Measurements from ENCODE around the gene TBL1X.

The TBL1X gene

DNA sequence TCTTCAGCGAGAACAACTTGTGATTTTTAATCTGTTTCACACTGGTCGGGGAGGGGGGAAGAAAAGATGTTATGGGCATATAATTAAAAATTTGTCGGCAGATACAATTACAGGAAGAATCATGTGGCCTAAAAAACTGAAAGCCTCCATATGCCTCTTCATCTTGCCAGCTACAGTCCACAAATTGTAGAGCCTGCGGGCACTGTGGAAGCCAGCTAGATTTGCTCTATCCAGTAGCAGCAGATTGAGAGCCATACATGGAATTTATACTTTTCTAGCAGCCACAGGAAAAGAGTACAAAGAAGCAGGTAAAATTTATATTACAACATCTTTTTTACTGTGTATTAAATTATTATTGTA, 147.3 kb downstream of the TBL1X start:
- Histone ChIP-seq H3K27me3 (ENCODE audit: insufficient read depth, low read length) (no peaks in the 10 kb centered on the region), H3K9ac (ENCODE audit: low read depth, low read length) (no peak overlapping the region), H3K9me3 (ENCODE audit: insufficient read depth, low read depth, low read length) (no peaks in the 10 kb centered on the region), H3K27ac (ENCODE audit: low read length) (no peak overlapping the region), H3K4me1 (ENCODE audit: insufficient read depth, low read length) (no peaks in the 10 kb centered on the region; the same call in 1 of the 2 replicates), H3K4me3 (ENCODE audit: low read length) (no peak overlapping the region), H3K36me3 (ENCODE audit: insufficient read depth, low read depth, low read length) (no peaks in the 10 kb centered on the region)

DNA sequence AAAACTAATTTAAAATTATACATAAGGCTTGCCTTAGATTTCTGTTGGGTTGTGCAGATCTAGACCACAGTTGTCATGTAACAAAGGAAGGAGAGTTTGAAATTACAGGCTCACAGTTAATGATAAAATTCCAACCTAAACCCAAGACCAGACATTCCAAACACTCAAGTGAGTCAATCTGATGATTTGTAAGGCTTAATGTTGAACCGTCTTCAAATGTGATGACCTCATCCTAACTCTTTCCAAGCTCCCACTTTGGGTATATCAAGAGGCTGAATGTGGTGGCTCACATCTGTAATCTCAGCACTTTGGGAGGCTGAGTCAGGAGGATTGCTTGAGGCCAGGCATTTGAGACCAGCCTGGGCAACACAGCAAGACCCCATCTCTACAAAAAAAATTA, 149.2 kb downstream of the TBL1X start:
- H3K36me3 ChIP-seq (ENCODE audit: insufficient read depth, low read depth, low read length) = no peaks in the 10 kb centered on the region
- no peaks in the 10 kb centered on the region for H3K9me3 ChIP-seq (ENCODE audit: insufficient read depth, low read depth, low read length)
- H3K4me3 ChIP-seq (ENCODE audit: low read length) = no peak overlapping the region
- no peak overlapping the region for H3K27ac ChIP-seq (ENCODE audit: low read length)
- no peaks in the 10 kb centered on the region for H3K27me3 ChIP-seq (ENCODE audit: insufficient read depth, low read length)
- no peaks in the 10 kb centered on the region; the same call in 1 of the 2 replicates for H3K4me1 ChIP-seq (ENCODE audit: insufficient read depth, low read length)
- no peak overlapping the region for H3K9ac ChIP-seq (ENCODE audit: low read depth, low read length)

DNA sequence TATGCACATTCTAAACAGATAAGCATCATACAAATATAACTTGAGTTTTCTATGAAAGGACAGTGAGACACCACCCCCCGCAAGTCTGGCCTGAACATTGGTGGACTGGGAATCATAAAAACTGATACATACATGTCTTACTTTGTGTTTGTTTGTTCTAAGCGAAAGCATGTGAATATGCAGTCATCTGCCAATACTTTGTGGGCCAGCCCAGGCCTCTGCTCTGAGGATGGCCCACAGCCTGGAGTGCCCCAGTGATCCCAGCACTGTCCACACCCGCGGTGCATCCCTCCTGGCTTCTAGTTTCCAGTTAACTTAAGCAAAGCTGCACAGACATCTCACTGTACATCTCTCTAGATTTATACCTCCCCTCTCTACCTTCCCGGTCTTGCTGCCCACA, 154.3 kb downstream of the TBL1X start:
- Histone ChIP-seq H3K27ac (ENCODE audit: low read length) (no peak overlapping the region), H3K9me3 (ENCODE audit: insufficient read depth, low read depth, low read length) (no peaks in the 10 kb centered on the region), H3K36me3 (ENCODE audit: insufficient read depth, low read depth, low read length) (no peaks in the 10 kb centered on the region), H3K9ac (ENCODE audit: low read depth, low read length) (no peak overlapping the region), H3K4me3 (ENCODE audit: low read length) (no peak overlapping the region), H3K27me3 (ENCODE audit: insufficient read depth, low read length) (no peaks in the 10 kb centered on the region), H3K4me1 (ENCODE audit: insufficient read depth, low read length) (peaks cover 4% of the 10 kb centered on the region)

DNA sequence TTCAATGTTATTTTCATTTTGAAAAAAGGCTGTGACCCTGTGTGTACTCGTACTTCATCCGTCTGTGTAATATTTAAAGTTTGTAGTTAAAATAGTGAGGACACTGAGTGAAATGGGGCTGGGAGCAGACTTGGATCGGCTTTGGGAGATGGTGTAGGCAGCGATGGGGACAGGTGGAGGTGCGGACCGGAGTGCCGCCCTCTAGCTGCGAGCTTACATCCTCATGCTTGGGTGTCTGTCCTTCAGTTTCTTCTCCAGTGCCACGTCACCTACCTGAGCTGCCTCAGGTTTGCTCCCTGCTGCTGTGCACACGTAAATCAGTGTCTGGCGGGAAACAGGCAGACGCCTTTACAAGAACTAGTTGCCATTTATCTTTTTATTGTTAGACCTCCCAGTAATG, 154.7 kb downstream of the TBL1X start:
- Histone ChIP-seq H3K27me3 (ENCODE audit: insufficient read depth, low read length) (no peaks in the 10 kb centered on the region), H3K9ac (ENCODE audit: low read depth, low read length) (no peak overlapping the region), H3K9me3 (ENCODE audit: insufficient read depth, low read depth, low read length) (no peaks in the 10 kb centered on the region), H3K27ac (ENCODE audit: low read length) (no peak overlapping the region), H3K36me3 (ENCODE audit: insufficient read depth, low read depth, low read length) (no peaks in the 10 kb centered on the region), H3K4me1 (ENCODE audit: insufficient read depth, low read length) (peaks cover 4% of the 10 kb centered on the region), H3K4me3 (ENCODE audit: low read length) (no peak overlapping the region)

DNA sequence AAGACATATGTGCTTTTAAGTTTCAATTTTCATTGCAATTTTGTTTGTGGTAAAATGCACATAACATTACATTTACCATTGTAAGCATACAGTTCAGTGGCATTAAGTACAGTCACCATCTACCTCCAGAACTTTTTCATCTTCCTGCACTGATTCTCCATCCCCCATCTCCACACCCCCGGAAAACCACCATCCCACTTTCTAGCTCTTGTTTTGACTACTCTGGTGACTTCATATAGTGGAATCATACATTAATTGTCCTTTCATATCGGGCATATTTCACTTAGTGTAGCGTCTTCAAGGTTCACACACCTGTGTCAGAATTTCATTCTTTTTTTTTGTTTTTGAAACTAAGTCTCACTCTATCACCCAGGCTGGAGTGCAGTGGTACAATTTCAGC, 157.3 kb downstream of the TBL1X start:
- no peaks in the 10 kb centered on the region for H3K27me3 ChIP-seq (ENCODE audit: insufficient read depth, low read length)
- no peaks in the 10 kb centered on the region for H3K9me3 ChIP-seq (ENCODE audit: insufficient read depth, low read depth, low read length)
- no peak overlapping the region for H3K9ac ChIP-seq (ENCODE audit: low read depth, low read length)
- H3K36me3 ChIP-seq (ENCODE audit: insufficient read depth, low read depth, low read length) = no peaks in the 10 kb centered on the region
- H3K27ac ChIP-seq (ENCODE audit: low read length) = no peak overlapping the region
- no peak overlapping the region for H3K4me3 ChIP-seq (ENCODE audit: low read length)
- H3K4me1 ChIP-seq (ENCODE audit: insufficient read depth, low read length) = peaks cover 4% of the 10 kb centered on the region

DNA sequence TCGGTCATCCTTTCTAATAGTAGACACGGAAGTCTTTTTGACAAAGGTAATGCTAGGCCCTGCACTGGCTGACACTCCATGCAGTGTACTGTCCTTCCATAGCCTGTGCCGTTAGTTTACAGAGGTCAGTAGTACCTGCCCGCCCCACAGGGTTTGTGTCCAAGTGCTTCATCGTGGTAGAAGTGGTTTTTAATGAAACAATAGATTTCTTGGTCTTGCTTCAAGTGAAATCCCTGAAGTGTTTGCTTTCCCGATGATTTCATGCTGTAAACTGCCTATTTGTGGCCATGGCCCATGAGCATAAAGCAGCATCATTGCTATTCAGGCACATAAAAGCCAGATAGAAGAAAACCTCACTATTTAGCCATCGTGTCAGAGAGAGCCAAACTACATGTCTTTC, 161.5 kb downstream of the TBL1X start:
- Histone ChIP-seq H3K36me3 (ENCODE audit: insufficient read depth, low read depth, low read length) (no peaks in the 10 kb centered on the region), H3K9me3 (ENCODE audit: insufficient read depth, low read depth, low read length) (no peaks in the 10 kb centered on the region), H3K9ac (ENCODE audit: low read depth, low read length) (no peak overlapping the region), H3K4me1 (ENCODE audit: insufficient read depth, low read length) (peaks cover 4% of the 10 kb centered on the region), H3K27ac (ENCODE audit: low read length) (no peak overlapping the region), H3K4me3 (ENCODE audit: low read length) (no peak overlapping the region), H3K27me3 (ENCODE audit: insufficient read depth, low read length) (no peaks in the 10 kb centered on the region)

DNA sequence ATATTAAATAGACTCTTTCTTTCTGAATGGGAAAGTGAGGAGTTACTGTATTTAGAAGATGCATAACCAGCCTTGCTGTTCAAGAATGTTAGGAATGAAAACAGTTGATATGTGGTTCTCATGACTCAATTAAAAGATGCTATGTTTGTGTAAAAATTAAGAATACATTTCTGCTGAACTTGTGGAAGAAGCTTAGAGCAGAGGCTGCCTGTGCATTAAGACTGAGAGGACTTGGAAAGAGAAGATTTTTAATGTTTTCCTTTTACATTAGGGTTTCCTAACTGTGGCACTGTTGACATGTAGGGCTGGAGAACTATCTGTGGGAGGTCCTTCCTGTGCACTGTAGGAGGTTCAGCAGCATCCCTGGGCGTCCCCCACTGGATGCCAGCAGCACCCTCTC, 163.1 kb downstream of the TBL1X start:
- Histone ChIP-seq H3K36me3 (ENCODE audit: insufficient read depth, low read depth, low read length) (no peaks in the 10 kb centered on the region), H3K9ac (ENCODE audit: low read depth, low read length) (no peak overlapping the region), H3K9me3 (ENCODE audit: insufficient read depth, low read depth, low read length) (no peaks in the 10 kb centered on the region), H3K4me3 (ENCODE audit: low read length) (no peak overlapping the region), H3K27me3 (ENCODE audit: insufficient read depth, low read length) (no peaks in the 10 kb centered on the region), H3K4me1 (ENCODE audit: insufficient read depth, low read length) (peaks cover 4% of the 10 kb centered on the region), H3K27ac (ENCODE audit: low read length) (no peak overlapping the region)

DNA sequence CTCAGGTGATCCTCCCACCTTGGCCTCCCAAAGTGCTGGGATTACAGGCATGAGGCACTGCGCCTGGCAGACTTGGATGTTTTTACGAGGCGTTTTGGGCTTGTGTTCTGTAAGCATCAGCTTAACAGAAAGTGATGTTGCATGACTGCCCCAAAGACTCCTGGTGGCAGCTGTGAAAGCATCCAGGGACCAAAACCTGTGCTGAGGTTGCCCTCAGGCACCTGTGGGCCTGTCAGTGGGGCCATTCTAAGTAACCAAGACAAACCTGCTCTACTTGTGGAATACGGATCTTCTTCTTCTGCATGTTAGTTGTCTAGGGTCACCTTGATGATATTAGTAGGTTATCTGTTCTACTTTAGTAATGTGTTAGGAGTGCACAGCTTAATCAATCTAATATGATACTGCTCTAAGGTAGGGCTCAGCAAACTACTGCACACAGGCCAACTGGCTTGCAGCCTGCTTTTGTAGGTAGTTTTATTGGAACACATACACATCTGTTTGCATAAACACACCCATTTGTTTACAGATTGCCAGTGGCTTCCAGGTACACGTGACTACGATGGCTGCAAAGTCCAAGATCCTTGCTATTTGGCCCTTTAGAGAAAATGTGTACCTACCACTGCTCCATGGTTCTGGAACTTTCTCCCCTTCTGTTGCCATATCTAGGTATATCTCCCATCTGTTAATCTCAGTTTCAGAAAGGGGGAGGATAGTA, 164.1 kb downstream of the TBL1X start:
- Histone ChIP-seq H3K4me1 (ENCODE audit: insufficient read depth, low read length) (peaks cover 1% of the 10 kb centered on the region), H3K27ac (ENCODE audit: low read length) (no peak overlapping the region), H3K9ac (ENCODE audit: low read depth, low read length) (no peak overlapping the region), H3K36me3 (ENCODE audit: insufficient read depth, low read depth, low read length) (no peaks in the 10 kb centered on the region), H3K9me3 (ENCODE audit: insufficient read depth, low read depth, low read length) (no peaks in the 10 kb centered on the region), H3K4me3 (ENCODE audit: low read length) (no peak overlapping the region), H3K27me3 (ENCODE audit: insufficient read depth, low read length) (no peaks in the 10 kb centered on the region)

DNA sequence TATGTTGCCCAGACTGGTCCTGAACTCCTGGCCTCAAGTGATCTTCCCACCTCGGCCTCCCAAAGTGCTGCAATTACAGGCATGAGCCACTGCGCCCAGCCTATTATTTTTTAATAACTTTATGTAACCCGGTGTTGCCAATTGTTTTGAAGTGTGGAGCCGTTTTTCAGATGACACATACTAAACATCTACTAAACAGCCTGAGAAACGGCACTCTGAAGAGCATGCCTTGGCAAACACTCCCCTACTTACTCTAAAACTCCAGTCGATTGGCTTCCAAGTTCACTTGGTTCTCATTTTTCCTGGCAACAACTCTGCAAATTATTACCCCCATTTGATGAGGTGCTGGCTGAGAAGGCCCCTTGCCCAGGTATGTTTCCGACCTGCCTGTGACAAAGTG, 169.7 kb downstream of the TBL1X start:
- H3K9me3 ChIP-seq (ENCODE audit: insufficient read depth, low read depth, low read length) = no peaks in the 10 kb centered on the region
- no peaks in the 10 kb centered on the region for H3K36me3 ChIP-seq (ENCODE audit: insufficient read depth, low read depth, low read length)
- H3K4me1 ChIP-seq (ENCODE audit: insufficient read depth, low read length) = no peaks in the 10 kb centered on the region; the same call in 1 of the 2 replicates
- no peak overlapping the region for H3K9ac ChIP-seq (ENCODE audit: low read depth, low read length)
- H3K27me3 ChIP-seq (ENCODE audit: insufficient read depth, low read length) = no peaks in the 10 kb centered on the region
- H3K27ac ChIP-seq (ENCODE audit: low read length) = no peak overlapping the region
- no peak overlapping the region for H3K4me3 ChIP-seq (ENCODE audit: low read length)

DNA sequence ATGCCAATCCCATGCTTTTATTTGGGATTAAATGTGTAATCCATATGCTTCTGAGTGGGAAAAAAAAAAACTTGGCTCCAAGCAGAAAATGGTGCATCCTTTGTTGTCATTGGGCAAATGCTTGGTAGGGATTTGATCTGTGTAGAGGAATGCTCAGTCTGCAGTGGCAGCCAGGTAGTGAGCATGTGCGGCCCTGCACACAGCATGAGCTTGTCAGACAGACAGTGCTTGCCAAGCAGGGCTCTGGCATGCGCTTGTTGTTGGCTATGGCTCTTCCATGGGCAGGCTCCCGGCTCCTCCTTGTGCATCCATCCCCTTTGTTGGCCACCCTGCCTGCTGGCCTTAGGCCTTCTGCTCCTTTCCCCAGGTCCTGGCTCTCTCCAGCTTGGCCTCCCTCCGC, 170.5 kb downstream of the TBL1X start:
- Histone ChIP-seq H3K4me3 (ENCODE audit: low read length) (no peak overlapping the region), H3K9me3 (ENCODE audit: insufficient read depth, low read depth, low read length) (no peaks in the 10 kb centered on the region), H3K27ac (ENCODE audit: low read length) (no peak overlapping the region)

DNA sequence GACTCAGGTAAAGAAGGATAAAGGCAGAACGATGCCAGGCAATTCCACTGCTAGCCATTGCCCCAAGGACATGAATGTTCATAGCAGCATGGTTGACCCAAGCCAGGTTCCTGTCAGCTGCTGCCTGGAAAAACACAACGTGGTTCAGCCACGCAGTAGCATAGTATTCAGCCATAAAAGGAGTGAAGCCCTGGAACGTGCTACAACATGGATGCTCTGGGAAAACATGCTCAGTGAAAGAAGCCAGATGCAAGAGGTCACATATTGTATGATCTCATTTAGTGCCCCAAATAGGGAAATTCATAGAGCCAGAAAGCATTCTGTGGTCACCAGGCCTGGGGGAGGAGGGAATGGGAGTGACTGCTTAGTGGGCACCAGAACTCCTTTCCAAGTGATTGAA, 170.9 kb downstream of the TBL1X start:
- Histone ChIP-seq H3K9me3 (ENCODE audit: insufficient read depth, low read depth, low read length) (no peaks in the 10 kb centered on the region), H3K4me3 (ENCODE audit: low read length) (no peak overlapping the region), H3K27me3 (ENCODE audit: insufficient read depth, low read length) (no peaks in the 10 kb centered on the region), H3K36me3 (ENCODE audit: insufficient read depth, low read depth, low read length) (no peaks in the 10 kb centered on the region), H3K9ac (ENCODE audit: low read depth, low read length) (no peak overlapping the region), H3K27ac (ENCODE audit: low read length) (no peak overlapping the region), H3K4me1 (ENCODE audit: insufficient read depth, low read length) (no peaks in the 10 kb centered on the region; the same call in 1 of the 2 replicates)

More for the DNA sequence above, 170.5 kb downstream of the TBL1X start:
- no peaks in the 10 kb centered on the region for H3K27me3 ChIP-seq (ENCODE audit: insufficient read depth, low read length)
- H3K9ac ChIP-seq (ENCODE audit: low read depth, low read length) = no peak overlapping the region
- no peaks in the 10 kb centered on the region; the same call in 1 of the 2 replicates for H3K4me1 ChIP-seq (ENCODE audit: insufficient read depth, low read length)
- no peaks in the 10 kb centered on the region for H3K36me3 ChIP-seq (ENCODE audit: insufficient read depth, low read depth, low read length)

DNA sequence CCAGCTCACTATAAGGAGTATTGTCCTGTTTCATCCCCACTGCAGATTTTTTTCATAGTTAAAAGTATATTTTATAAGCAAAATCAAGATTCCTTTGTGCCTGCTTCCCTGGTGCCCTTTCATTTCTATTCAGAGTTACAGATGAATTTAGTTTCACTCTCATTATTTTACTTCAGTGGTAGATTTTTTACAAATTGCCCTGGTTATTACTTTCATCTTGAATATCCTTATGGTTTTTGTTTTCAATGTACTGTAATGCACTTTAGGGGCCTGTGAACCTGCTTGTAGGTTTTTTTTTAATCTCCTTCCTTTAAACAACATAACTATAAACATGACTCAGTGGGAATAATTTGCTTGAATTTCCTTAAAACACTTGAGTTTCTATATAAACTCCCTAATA, 174.0 kb downstream of the TBL1X start:
- Histone ChIP-seq H3K9me3 (ENCODE audit: insufficient read depth, low read depth, low read length) (no peaks in the 10 kb centered on the region), H3K36me3 (ENCODE audit: insufficient read depth, low read depth, low read length) (no peaks in the 10 kb centered on the region), H3K9ac (ENCODE audit: low read depth, low read length) (no peak overlapping the region), H3K4me3 (ENCODE audit: low read length) (no peak overlapping the region), H3K27me3 (ENCODE audit: insufficient read depth, low read length) (no peaks in the 10 kb centered on the region), H3K27ac (ENCODE audit: low read length) (no peak overlapping the region), H3K4me1 (ENCODE audit: insufficient read depth, low read length) (no peaks in the 10 kb centered on the region; the same call in 1 of the 2 replicates)
